HEK293T (cell line): Measurements from ENCODE around the gene FAM47C.
"Not testable (repeated sequence)": the region's sequence is repeated elsewhere in the genome, so short reads cannot be mapped to it uniquely, and the experiment has no call there.

Source experiments
- CTCF ChIA-PET: fragments of 350-600 bp; formaldehyde crosslinking; extraction: SDS; loops from one replicate; lab custom pipeline; 2021; ENCODE audit warnings: antibody characterized with exemption, inconsistent platforms; lab: Yijun Ruan, JAX
- POLR2A ChIA-PET: fragments of 350-600 bp; formaldehyde crosslinking; extraction: SDS; loops from one replicate; lab custom pipeline; 2020; ENCODE audit warnings: antibody characterized with exemption, inconsistent platforms; lab: Yijun Ruan, JAX
- DNase-seq: peaks from one replicate; pipeline ENCODE4 v3.0.0; 2012; ENCODE audit warnings: mixed read lengths; ENCODE audit errors: extremely low spot score
- ARNT ChIP-seq: fragments of 450-650 bp; IDR thresholded peaks from 2 replicates; pipeline ENCODE4 v1.6.1; 2017; ENCODE audit warnings: mild to moderate bottlenecking
- BHLHE40 ChIP-seq: fragments of 450-650 bp; IDR thresholded peaks from 2 replicates; pipeline ENCODE4 v1.6.1; 2016; ENCODE audit warnings: mild to moderate bottlenecking, moderate library complexity, borderline replicate concordance
- CTBP1 ChIP-seq: fragments of 450-650 bp; IDR thresholded peaks from 2 replicates; pipeline ENCODE4 v1.6.1; 2016; ENCODE audit warnings: borderline replicate concordance
- ELF4 ChIP-seq: fragments of 450-650 bp; IDR thresholded peaks from 2 replicates; pipeline ENCODE4 v1.6.1; 2017; ENCODE audit warnings: antibody characterized with exemption
- FOXA1 ChIP-seq: fragments of 450-650 bp; IDR thresholded peaks from 2 replicates; pipeline ENCODE4 v1.6.1; 2016; ENCODE audit warnings: mild to moderate bottlenecking
- FOXK2 ChIP-seq: fragments of 450-650 bp; IDR thresholded peaks from 2 replicates; pipeline ENCODE4 v1.6.1; 2016; ENCODE audit warnings: mild to moderate bottlenecking
- FOXM1 ChIP-seq: fragments of 450-650 bp; IDR thresholded peaks from 2 replicates; pipeline ENCODE4 v1.6.1; 2017; ENCODE audit warnings: mild to moderate bottlenecking, borderline replicate concordance
- HDGF ChIP-seq: fragments of 450-650 bp; IDR thresholded peaks from 2 replicates; pipeline ENCODE4 v1.6.1; 2017; ENCODE audit warnings: antibody characterized with exemption, borderline replicate concordance
- L3MBTL2 ChIP-seq: fragments of 450-650 bp; conservative IDR thresholded peaks from 2 replicates; pipeline ENCODE4 v1.6.1; 2016; ENCODE audit warnings: mild to moderate bottlenecking
- LEF1 ChIP-seq: fragments of 450-650 bp; IDR thresholded peaks from 2 replicates; pipeline ENCODE4 v1.6.1; 2017; ENCODE audit warnings: mild to moderate bottlenecking, borderline replicate concordance
- NFRKB ChIP-seq: fragments of 450-650 bp; IDR thresholded peaks from 2 replicates; pipeline ENCODE4 v1.6.1; 2016; ENCODE audit warnings: mild to moderate bottlenecking, moderate library complexity
- PKNOX1 ChIP-seq: fragments of 450-650 bp; IDR thresholded peaks from 2 replicates; pipeline ENCODE4 v1.6.1; 2016
- SP1 ChIP-seq: fragments of 450-650 bp; IDR thresholded peaks from 2 replicates; pipeline ENCODE4 v1.6.1; 2017
- SUZ12 ChIP-seq: fragments of 450-650 bp; IDR thresholded peaks from 2 replicates; pipeline ENCODE4 v1.6.1; 2016; ENCODE audit warnings: mild to moderate bottlenecking
- TARDBP ChIP-seq: fragments of 450-650 bp; IDR thresholded peaks from 2 replicates; pipeline ENCODE4 v1.6.1; 2016
- ZNF384 ChIP-seq: fragments of 450-650 bp; IDR thresholded peaks from 2 replicates; pipeline ENCODE4 v1.6.1; 2016

The FAM47C gene

GRCh38 chrX:36978886-36979285 is 29.3 kb upstream of the FAM47C start:
- no peak for TF ChIP-seq TARDBP
- no peak for TF ChIP-seq ZNF384
- TF ChIP-seq ARNT, result no peak
- no peak for TF ChIP-seq NFRKB
- no peak for TF ChIP-seq PKNOX1
- TF ChIP-seq LEF1, result no peak
- no peak for TF ChIP-seq SUZ12
- TF ChIP-seq FOXA1, result no peak
- TF ChIP-seq HDGF, result no peak
- TF ChIP-seq BHLHE40, result no peak
- TF ChIP-seq FOXM1, result no peak
- TF ChIP-seq CTBP1, result no peak
- no peak for TF ChIP-seq L3MBTL2
- TF ChIP-seq ELF4, result no peak
- no peak for TF ChIP-seq SP1
- no peak for TF ChIP-seq FOXK2
- ChIA-PET POLR2A (no interaction called here), CTCF (no interaction called here)
- DNase-seq, result no peak

GRCh38 chrX:36983831-36984230 is 24.3 kb upstream of the FAM47C start:
- TF ChIP-seq TARDBP (no peak), ARNT (no peak), FOXM1 (no peak), PKNOX1 (no peak), L3MBTL2 (no peak), SUZ12 (no peak), NFRKB (no peak), ZNF384 (no peak), ELF4 (no peak), HDGF (no peak), FOXA1 (no peak), FOXK2 (no peak), BHLHE40 (no peak), LEF1 (no peak), CTBP1 (no peak), SP1 (no peak)
- no peak for DNase-seq
- POLR2A ChIA-PET, result no interaction called here
- CTCF ChIA-PET, result no interaction called here

- CTCF ChIA-PET, DNase-seq, POLR2A ChIA-PET: not testable (repeated sequence)
These were observed 22.6 kb upstream of the FAM47C start for GRCh38 chrX:36985416-36986209.

- no peak for TF ChIP-seq ELF4
- ChIA-PET POLR2A (no interaction called here), CTCF (no interaction called here)
- DNase-seq, result no peak
These were observed 21.9 kb upstream of the FAM47C start for GRCh38 chrX:36986231-36986630.

- POLR2A ChIA-PET, DNase-seq, CTCF ChIA-PET: not testable (repeated sequence)
These were observed 21.0 kb upstream of the FAM47C start for GRCh38 chrX:36987212-36987611.

GRCh38 chrX:37000140-37000539 is 8.0 kb upstream of the FAM47C start:
- CTCF ChIA-PET, result no interaction called here

More at GRCh38 chrX:37000140-37000539, 8.0 kb upstream of the FAM47C start:
- no peak for TF ChIP-seq HDGF
- TF ChIP-seq NFRKB, result no peak
- TF ChIP-seq FOXA1, result no peak
- TF ChIP-seq SUZ12, result no peak
- TF ChIP-seq LEF1, result no peak
- TF ChIP-seq PKNOX1, result no peak
- no peak for TF ChIP-seq BHLHE40
- no peak for TF ChIP-seq TARDBP
- no peak for TF ChIP-seq L3MBTL2
- TF ChIP-seq ARNT, result no peak
- TF ChIP-seq FOXK2, result no peak
- TF ChIP-seq FOXM1, result no peak
- no peak for TF ChIP-seq SP1
- no peak for TF ChIP-seq ZNF384
- TF ChIP-seq CTBP1, result no peak
- no peak for DNase-seq
- POLR2A ChIA-PET, result no interaction called here
